ENCODE results near the gene SNX27.
"Not testable (repeated sequence)": the region's sequence is repeated elsewhere in the genome, so short reads cannot be mapped to it uniquely, and the experiment has no call there.

Gene SNX27

DNA sequence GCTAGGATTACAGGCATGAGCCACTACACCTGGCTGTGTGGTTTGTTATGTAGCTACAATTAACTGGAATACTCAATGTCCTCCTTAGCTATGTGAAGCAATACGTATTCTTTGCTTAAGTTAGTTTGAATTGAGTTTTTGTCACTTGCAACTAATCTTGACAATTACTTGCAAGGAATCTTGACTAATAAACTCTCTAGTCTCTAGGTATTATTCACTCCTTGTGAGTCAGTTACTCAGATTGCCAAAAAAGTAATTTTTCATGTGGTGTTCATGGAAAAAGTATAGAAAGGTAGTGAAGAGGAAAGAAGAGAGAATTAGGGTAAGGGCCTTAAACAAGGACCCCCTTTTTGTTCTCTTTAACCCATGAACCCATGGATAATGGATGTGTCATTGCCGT, 7.6 kb upstream of the SNX27 start:
- no peak for DNase-seq

DNA sequence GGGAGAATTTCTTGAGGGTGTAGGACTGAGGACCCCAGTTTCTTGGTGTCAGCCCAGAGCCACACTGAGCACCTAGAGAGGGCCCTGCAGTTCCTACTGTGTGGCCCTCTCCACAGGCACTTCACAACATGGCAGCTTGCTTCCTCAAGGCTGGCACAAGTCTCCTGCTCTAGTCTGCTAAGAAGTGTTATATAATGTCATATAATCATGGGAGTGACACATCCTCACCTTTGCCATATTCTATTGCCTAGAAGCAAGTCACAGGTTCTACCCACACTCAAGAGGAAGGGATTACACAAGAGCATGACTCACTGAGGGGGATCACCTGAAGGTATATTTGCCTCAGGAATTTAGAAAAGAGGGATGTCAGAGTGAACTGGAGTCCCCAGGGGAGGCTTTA, 5.5 kb upstream of the SNX27 start:
- DNase-seq, result no peak

DNA sequence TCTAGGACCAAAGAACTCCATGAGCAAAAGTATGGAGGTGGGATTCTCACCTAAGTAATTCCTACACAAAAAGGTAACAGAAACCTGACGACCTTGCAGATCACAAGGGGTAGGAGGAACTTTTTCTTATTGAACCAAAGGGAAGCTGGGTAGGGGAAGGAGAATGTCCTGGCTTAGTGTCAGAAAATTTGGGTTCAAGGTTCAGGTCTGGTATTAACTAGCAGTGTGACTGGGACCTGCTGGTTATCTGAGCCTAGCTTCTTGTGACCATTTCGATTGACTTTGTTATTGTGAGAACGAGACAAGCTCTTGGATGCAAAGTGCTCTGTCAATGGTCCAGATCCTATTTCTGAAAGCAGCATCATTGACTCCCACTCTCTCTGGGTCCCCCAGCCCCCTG, 5.0 kb upstream of the SNX27 start:
- DNase-seq, result no peak

DNA sequence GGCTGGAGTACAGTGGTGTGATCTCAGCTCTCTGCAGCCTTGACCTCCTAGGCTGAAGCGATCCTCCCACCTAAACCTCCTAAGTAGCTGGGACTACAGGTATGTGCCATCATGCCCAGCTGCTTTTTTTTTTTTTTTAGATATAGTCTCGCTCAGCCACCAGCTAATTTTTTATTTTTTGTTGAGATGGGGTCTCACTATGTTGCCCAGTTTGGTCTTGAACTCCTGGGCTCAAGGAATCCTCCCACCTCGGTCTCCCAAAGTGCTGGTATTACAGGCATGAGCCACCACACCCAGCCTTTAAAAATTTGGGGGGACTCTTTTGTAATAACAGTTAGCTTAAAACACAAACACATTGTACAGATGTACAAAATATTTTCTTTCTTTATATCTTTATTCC, 1.7 kb upstream of the SNX27 start:
- no peak for DNase-seq

DNA sequence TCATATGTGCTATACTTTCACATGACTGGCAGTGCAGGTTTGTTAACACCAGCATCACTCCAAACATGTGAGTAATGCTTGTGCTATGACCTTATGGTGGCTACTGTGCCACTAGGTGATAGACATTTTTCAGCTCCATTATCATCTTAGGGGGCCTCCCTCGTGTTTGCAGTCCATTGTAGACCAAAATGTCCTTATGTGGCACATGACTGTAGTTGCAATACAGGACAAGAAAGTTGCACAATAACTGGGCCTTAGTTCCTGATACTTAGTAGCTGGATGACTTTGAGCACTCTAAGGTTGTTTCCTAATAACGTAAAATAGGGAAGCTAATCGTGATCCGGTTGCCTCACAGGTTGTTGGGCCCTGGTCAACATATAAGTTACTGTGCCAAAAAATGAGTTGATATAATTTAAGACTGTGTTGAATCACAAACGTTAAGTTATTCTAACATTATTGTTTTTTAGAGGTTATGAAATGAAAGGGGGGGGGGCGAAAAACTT, 511 bp upstream of the SNX27 start:
- DNase-seq, result no peak

DNA sequence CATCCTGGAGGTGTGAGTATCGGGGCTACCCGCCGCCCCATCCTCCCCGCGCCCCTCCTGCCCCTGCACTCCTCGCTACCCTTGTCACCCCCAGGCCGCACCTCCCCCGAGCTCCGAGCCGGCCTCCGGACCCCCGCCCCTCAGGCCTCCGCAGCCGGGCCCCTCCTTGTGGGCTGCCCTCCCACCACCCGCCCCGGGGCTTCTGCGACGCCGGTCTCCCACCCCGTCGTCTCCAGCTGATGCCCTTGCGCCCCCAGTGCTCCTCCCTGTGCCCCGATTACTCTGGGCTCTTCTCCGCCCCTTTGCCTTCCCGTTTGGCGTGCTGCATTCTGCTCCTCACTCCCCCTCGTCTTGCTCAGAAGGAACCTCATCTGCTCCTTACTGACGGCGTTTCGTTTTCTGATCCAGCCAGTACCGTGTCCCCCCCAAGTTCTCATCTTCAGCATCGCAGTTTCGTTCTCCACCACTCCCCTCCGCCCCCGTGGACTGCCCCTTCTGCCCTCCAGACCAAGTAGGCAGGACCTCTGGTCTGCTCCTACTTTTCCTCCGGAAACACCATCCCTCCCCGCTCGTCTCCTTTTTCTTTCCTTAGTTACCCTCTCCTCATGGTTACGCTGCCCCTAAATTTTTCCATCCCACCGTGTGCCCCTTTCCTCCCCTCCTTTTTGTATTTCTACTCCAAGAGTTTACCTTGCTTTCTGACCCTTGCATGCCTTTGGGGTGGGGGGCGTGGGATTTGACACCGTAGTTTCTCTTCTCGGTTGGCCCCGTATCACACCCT, 841 bp downstream of the SNX27 start:
- no peak for DNase-seq

DNA sequence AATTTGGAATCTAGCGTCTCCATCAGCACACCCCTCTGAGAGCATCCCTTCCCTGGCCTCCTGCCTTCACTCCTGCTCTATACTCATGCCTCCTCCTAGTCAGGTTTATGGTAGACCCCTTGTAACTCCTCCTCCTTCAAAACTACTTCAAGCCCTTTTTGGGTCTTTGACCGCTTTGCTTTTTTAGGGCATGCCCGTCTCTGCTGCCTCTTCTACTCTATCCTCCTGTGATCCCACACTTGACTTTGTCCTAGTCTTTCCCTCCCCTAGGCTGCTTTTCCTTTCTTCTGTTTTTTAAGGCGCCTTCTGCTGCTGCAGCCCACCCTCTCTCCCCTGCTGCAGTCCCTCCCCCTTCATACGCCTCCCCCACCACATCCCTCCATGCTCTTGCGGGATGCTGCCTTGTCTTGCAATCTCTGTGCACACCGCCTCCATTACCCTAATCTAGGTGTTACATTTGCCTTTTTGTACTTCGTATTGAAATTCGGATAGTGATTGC, 1.5 kb downstream of the SNX27 start:
- no peak for DNase-seq

DNA sequence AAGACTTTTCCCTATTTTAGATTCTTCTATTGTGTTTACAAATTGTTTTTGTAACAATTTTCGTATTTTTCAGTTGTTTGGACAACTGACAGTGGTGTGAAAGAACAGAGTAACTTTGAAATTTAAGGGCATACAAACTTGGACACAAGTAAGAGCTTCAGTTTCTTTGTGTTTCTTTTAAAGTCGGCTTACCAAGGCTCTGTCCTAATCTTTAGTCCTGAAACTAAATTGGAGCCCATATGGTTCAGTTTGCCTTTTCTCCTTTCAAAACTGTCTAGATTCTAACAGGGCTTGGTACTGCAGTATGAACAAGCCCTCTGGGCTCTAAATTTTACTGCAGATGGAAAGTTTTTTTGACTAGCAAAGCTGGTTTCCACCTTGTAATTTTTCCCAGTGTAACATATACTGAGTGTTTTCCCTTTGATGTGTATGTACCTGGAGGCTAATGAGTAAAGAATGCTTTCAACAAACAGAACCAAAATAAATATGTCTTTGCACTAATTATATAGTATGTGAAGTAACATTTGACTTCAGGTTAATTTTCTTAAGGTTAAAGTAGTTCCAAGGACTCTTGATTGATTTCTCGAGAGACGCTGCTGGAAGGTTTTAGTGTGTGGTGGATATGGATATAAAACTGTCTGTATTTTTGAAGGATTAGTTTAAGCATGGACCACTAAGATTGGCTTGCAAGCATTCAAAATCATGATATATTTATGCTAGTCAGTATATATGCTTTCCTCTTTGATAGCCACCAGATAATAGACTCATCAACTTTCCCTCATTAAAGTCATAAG, 4.1 kb downstream of the SNX27 start:
- DNase-seq, result no peak

DNA sequence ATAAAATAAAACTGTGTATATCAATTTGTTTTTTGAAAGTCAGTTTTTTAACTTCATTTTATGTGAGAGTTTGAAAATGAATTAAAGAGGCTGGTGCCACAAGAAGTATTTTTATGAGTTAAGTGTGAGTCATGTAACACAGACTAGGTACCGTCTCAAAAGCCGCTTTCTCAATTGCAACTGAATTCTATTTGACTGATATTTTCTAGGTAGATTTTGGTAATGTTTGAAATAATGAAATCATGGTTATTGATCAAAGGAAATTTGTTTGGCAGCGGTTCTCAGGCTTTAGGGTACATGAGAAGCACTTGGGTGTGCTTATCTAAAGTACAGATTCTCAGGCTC, 4.6 kb downstream of the SNX27 start:
- DNase-seq, result no peak

DNA sequence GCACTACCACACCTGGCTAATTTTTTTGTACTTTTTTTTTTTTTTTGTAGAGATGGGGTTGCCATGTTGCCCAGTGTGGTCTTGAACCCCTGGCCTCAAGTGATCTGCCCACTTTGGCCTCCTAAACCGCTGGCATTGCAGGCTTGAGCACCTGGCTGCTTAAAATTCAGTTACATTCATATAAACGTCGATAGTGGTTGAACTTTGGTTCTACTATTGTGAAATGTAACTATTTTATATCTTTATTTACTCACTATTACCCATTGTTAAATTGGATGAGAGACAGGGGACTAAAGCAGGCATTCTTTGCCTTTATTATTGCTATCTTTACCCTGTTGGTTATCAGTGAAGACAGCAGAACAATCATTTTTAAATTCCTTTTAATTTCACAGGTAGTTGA, 6.2 kb downstream of the SNX27 start:
- no peak for DNase-seq

DNA sequence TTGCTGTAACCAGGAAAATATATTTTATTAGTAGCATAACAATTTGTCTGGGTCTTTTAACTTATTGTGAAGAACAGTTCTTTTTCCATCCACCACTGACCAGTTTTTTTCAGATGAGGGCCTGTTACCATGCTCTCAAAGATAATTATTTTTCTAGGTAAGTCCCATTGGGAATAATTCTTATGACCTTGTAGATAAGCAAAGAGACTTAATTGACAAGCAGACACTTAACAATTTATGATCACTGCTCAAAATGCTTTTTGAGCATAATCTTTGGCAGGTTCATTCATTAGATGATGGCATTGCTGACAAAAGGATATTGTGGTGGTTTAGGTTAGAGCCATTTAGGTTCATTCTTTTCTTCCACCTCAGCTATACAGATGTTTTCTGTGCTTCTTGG, 6.6 kb downstream of the SNX27 start:
- no peak for DNase-seq

DNA sequence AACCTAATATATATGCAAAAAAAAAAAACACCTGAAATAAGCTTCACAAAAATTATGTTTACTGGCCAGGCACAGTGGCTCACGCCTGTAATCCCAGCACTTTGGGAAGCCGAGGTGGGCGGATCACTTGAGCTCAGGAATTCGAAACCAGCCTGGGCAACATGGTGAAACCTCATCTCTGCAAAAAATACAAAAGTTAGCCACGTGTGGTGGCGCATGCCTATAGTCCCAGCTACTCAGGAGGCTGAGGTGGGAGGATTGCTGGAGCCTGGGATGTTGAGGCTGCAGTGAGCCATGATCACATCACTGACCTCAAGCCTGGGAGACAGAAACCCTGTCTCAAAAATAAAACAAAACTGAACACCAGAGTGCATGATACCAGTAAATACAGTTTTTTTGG, 7.1 kb downstream of the SNX27 start:
- not testable (repeated sequence) for DNase-seq

DNA sequence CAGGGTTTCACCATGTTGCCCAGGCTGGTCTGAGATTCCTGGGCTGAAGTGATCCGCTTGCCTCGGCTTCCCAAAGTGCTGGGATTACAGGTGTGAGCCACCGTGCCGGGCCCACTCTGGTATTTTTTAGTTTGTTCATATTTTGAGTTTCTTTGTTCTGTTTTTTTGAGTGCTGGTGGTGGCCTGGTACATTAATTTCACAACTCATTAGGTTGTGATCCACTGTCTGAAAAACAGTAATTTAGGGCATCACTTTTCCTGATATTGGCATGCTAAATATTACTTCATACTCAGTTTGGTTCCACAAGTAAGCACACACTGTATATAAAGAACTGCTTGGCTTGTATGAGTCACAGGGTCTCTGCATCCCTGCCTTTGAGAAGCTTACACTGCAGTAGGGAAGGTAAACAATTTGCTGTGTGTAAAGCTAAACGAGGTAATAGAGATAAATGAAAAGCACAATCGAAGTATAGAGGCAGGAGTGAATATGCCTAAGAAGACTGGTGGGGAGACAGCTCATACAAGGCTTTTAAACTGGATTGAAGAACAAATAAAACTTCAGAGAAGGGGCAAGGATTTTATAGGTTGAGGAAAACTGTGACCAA, 7.7 kb downstream of the SNX27 start:
- DNase-seq, result no peak

DNA sequence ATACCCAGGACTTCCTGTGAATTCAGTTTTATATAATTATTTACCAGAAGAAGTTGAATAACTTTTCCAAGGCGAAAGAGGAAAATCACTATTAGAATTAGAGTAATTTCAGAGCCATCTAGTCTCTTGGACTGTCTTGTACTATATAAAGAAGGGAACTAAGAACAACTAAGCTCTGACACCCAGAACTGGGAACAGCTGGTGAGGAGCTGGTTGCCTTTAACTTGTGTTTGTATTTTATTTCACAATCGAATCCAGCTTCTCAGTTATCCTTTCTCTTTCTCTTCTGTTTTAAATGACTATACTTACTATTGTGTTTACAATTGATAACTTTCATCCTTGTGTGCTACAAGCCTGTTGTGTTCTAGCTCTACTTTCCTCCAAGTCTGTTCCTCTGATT, 8.4 kb downstream of the SNX27 start:
- no peak for DNase-seq

DNA sequence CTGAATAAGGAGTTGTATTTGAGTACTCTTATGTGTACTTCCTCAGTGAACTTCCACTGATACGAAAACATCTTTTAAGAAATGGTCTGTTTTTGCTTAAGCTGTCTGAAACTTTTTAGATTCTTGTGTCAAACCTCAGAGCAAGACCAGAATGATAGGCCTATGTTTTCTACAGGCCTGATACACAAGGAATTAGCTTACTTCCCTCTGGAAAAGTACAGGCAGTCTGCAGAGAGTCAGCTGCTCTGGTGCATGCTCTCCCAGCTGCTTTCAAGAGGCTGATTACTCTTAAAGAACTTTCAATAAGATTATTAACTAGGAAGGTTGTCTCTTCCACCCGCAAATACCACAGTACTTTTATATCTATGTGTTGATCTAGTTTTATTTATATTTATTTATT, 9.5 kb downstream of the SNX27 start:
- no peak for DNase-seq

DNA sequence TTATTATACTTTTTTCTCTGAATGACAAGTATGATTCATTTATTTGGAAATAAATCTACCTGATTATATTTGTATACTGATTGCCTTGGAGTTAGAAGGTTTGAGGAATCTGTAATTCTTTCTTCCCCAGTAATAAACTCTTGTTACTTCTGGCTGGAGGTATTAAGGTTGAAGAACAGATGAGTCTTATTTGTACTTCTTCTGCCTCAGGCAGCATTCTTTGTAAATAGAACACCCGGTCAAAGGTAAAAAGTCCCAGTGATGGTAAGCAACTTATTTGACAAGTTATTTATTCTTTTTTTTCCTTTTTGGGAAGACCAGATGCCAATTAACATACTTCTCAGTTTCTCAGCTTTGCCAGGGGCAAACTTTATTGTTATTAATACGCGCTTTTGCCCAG, 12.9 kb downstream of the SNX27 start:
- no peak for DNase-seq

DNA sequence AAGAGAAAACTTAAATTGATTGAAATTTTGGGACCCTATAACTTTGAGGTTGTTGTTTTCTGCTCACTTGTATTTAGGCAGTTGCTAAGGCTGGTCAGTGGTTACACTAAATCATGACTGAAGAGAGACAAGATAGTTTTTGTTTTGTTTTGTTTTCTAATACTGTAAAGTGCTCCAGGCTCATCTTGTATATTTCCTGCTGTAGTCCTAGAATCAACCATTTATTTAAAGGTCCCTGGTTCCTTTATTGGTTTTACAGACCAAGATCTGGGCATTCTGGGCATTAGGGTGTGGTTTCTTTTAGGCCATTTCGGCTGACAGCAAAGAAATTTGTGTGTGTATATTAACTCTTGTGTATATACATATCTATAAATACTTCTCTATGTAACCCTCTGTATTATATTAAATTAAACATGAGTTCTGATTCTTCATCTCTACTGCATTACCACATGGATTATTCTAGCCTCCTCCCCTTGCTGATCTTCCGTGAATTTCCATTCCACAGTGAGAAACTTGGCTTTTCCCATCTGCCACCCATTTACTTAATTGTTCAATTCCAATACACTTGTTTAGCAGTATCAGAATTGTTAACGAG, 15.0 kb downstream of the SNX27 start:
- DNase-seq, result no peak

DNA sequence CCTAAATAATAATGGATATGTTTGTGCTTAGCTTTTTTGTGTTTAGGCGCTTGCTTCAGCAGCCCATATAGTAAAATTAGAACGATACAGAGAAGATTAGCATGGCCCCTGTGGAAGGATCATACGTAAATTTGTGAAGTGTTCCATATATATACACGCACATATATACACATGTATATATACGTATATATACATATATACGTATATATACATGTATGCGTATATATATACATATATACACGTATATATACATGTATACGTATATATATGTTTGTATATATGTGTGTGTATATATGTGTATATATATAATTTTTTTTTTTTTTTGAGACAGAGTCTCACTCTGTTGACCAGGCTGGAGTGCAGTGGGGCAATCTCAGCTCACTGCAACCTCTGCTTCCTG, 17.4 kb downstream of the SNX27 start:
- no peak for DNase-seq

DNA sequence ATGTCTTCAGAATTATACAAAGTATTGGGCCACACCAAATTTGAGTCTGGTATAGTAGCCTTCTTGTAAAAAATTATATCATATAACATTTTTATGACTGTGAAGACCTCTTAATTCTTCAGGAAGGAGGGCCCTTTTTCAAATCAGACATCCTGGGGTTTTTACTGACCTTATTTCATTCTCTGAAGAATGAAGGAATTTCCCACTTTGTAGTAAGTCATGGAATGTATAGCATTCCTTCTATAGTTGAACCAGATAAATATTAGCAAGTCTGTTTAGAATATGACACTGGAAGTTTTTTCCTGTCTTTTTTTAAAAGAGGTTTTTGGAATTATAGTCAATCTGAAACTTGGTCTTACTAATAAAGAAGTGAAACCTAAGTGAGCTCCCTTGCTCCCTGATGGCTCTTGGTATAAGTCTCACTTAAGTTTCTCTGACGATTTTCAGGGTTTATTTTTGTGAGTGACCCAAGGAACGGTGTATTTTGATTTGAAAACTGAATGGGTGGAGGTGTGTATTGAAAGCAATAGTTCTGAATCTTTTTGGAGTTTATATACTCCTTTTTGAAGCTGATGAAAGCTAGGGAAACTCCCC, 23.7 kb downstream of the SNX27 start:
- DNase-seq, result no peak

DNA sequence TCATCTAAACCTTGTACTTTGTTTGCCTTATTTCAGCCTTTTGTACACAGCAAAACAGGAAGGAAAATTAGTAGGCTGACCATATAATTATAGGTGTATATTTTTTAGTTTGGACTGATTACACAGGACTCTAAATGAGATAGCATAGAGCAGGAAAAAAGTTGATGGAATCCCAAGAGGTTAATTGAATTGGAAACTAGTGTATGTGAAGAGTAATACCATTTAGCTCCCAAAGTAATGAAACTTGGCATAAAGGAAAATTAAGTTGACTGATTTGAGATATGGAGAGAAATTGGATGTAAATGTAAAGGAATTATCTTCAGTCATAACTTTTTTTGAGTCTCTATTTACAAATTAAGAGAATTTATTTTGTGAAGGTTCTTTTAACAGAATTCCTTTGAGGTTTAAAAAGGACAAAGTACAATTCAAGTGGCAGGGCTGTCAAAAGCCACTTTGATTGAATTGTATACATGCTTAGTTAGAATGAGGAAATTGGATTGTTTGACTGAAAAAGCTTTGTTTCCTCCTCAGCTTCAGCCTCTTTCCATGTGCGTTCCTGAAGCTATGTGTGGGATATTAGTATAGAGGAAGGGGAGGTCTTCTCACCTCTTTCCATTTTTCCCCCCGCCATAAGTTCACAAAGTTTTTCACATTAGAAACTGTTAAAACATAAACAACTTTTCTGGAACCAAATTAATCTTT, 26.4 kb downstream of the SNX27 start:
- DNase-seq, result no peak

DNA sequence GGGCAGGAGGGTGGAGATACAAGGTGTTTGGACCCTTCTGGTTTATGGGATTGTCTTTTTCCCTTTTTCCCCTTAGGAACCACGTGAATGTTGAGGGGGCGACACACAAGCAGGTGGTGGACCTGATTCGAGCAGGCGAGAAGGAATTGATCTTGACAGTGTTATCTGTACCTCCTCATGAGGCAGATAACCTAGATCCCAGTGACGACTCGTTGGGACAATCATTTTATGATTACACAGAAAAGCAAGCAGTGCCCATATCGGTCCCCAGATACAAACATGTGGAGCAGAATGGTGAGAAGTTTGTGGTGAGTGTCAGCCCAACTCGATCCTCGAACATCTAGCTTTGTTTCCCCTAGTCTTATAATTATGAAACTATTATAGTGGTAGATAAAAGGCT, 27.0 kb downstream of the SNX27 start:
- DNase-seq, result no peak

DNA sequence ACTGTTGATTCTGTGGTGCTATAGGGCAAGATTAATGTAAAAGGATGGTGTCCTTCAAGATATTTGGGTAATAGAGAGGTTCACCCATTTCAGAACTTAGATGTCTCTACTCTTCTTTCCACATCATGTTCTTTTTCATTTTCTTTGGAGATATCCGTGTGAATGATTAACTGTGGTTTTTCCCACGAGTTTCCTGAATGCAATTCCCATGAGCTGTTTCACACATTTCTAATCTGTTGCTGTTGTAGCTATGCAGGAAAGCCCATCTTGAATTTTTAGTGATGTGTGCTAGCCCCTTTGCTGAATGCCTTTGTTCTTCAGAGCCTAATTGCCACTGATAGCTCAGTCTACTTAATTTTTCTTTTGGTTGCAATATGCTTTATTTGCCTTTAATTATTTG, 27.6 kb downstream of the SNX27 start:
- DNase-seq, result no peak
